Esophagus muscularis mucosa (tissue), 4 donors: ENCODE data around the gene DPP7. TPM values are rescaled to one million over a fixed set of nuclear protein-coding genes. Genes with fewer than 3 reads are reported as not detected.
"Not testable (repeated sequence)": the region's sequence is repeated elsewhere in the genome, so short reads cannot be mapped to it uniquely, and the experiment has no call there.

Experiments
- DNase-seq: peaks from one replicate; pipeline ENCODE4 v3.0.0-alpha.2; 2017; ENCODE audit errors: extremely low spot score
- H3K27ac ChIP-seq, 4 donors: fragments of 200-600 bp; sonication (generic); replicated peaks in 1 of 4; 1 replicate in 3 of 4; 2 replicates in 1 of 4; pipeline ENCODE4 v1.5.1; 2016 to 2019; ENCODE audit warnings: mild to moderate bottlenecking in 1 of 4
- H3K27me3 ChIP-seq, 4 donors: fragments of 200-600 bp; sonication (generic); one replicate each; pipeline versions ENCODE4 v1.5.1 to v1.6.0; 2016 to 2019
- H3K36me3 ChIP-seq, 4 donors: fragments of 200-600 bp; sonication (generic); one replicate each; pipeline ENCODE4 v1.5.1; 2016 to 2019
- H3K4me1 ChIP-seq, 4 donors: fragments of 200-600 bp; sonication (generic); one replicate each; pipeline ENCODE4 v1.5.1; 2016 to 2019
- H3K4me3 ChIP-seq, 4 donors: fragments of 200-600 bp; sonication (generic); 1 replicate in 2 of 4; 2 replicates in 2 of 4; pipeline ENCODE4 v1.5.1; 2016 to 2019; ENCODE audit warnings: mild to moderate bottlenecking in 4 of 4, moderate library complexity in 1 of 4
- H3K9me3 ChIP-seq, 4 donors: fragments of 200-600 bp; sonication (generic); 1 replicate in 3 of 4; 2 replicates in 1 of 4; pipeline ENCODE4 v1.5.1; 2016 to 2019
- EP300 ChIP-seq: sonication (generic); formaldehyde crosslinking; IDR thresholded peaks from one replicate; pipeline ENCODE4 v1.6.1; 2017; ENCODE audit warnings: antibody characterized with exemption
- POLR2A ChIP-seq: fragments of 450-650 bp; IDR thresholded peaks from one replicate; pipeline ENCODE4 v1.6.1; 2017; ENCODE audit warnings: antibody characterized with exemption, moderate library complexity, mild to moderate bottlenecking, low read depth
- POLR2AphosphoS5 ChIP-seq, 2 donors: sonication (generic); formaldehyde crosslinking; IDR thresholded peaks; one replicate each; pipeline ENCODE4 v1.6.1; 2017; ENCODE audit warnings: antibody characterized with exemption in 2 of 2
- WGBS: methylation state at CpG from one replicate; pipeline ENCODE4 v1.1.5; 2018; 5-methylcytosine and 5-hydroxymethylcytosine counted together
- intact Hi-C: fragments of 100-400 bp; cut with DNase I; formaldehyde crosslinking; loops from one replicate; pipeline ENCODE4 v1.15.1; 2023
- total RNA-seq, 4 donors: library from RNA; depleted of rRNA; stranded (reverse); fragments of >200 nt; gene quantifications; one replicate each; pipeline versions ENCODE4 v1.1.0 to v1.2.1, GENCODE V29; 2016
- TF ChIP-seq, protein P1 (sequence below), 3 experiments: fragments of 200-600 bp in 2 of 3; fragments of 450-650 bp in 1 of 3; sonication (generic) in 2 of 3; IDR thresholded peaks; one replicate each; pipeline ENCODE4 v1.5.1; 2017 to 2019; ENCODE audit warnings: antibody characterized with exemption in 3 of 3, mild to moderate bottlenecking in 2 of 3, moderate library complexity in 1 of 3

The DPP7 gene
- total RNA-seq, 4 donors from 2014 or later, result 90.1 to 121 (median 104) TPM

DNA sequence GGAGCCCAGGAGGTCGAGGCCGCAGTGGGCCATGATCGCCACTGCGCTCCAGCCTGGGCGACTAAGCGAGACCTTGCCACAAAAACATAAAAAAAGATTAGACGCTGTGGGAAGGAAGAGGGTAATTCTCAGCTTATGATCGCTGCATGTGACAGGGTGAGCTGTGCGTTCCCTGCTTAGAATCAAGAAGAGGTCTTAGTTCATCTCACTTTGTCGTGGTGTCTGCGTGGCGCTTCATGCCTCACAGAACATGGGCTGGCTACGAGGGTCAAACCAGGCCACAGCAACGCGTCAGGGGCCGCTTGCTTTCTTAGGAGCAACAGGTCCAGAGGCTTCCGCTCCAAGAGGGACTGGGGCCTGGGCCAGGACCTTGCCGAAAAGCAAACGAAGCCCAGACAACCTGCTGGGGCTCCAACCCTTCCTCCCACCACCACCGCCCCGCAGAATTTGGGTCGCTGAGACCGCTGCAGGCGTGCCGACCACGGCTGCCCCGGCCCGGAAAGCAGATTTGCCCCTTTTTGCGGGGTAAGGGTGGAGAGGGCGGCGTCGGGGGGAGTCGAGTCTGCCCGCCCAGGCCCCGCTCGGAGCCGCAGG is 14.4 kb upstream of the DPP7 start:
- intact Hi-C loops, result no loop called here
- Histone ChIP-seq H3K27ac (peak overlapping the region; percentile 54 to 76 (median 62)), H3K36me3 (no peaks in the 10 kb centered on the region), H3K27me3 (peaks cover 0 to 38% (median 5%) of the 10 kb centered on the region in 4 donors), H3K4me3 (peak overlapping the region; percentile 63 to 73 (median 67)), H3K4me1 (peaks cover 17 to 38% (median 32%) of the 10 kb centered on the region in 4 donors), H3K9me3 (peaks cover 0 to 14% (median 6%) of the 10 kb centered on the region in 4 donors)
- TF ChIP-seq POLR2AphosphoS5 (IDR thresholded peaks at IDR 0.05) (no peak), POLR2A (no peak), EP300 (no peak)
- TF ChIP-seq, protein P1, sequence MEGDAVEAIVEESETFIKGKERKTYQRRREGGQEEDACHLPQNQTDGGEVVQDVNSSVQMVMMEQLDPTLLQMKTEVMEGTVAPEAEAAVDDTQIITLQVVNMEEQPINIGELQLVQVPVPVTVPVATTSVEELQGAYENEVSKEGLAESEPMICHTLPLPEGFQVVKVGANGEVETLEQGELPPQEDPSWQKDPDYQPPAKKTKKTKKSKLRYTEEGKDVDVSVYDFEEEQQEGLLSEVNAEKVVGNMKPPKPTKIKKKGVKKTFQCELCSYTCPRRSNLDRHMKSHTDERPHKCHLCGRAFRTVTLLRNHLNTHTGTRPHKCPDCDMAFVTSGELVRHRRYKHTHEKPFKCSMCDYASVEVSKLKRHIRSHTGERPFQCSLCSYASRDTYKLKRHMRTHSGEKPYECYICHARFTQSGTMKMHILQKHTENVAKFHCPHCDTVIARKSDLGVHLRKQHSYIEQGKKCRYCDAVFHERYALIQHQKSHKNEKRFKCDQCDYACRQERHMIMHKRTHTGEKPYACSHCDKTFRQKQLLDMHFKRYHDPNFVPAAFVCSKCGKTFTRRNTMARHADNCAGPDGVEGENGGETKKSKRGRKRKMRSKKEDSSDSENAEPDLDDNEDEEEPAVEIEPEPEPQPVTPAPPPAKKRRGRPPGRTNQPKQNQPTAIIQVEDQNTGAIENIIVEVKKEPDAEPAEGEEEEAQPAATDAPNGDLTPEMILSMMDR (IDR thresholded peaks at IDR 0.05), result no peak
- DNase-seq, result no peak
- 37% methylated on average over 26 of the region's 37 CpGs for WGBS

DNA sequence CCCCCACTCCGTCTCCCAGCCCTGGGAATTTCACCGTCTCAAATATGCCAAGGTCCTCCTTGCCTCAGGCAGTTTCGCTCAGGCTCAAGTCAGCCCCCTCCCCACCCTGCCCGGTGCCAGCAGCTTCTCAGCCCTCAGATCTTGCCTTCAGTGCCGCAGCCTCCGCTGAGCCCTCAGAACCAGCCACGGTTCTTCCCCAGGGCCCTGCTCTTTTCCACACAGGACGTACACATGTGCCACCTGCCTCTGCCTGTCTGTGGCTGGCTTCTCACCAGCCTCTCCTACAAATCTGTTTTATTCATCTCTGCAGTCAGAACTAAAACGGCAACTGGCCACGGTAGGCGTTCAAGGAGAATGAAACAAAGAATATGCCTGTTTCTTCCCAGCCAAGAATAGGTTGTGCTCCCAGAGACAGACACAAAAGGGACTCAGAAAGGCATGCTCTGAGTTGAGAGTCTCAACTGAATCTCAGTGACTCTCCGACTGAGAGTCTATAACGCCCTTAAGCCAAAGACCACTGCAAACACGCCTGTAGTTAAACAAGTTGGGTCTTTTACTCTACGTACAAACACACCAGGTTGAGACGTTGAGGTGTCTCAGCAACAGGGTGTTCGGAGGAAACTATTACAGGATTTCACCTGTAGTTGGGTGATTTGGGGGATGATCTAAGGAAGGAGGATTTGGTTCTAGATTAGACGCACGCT is 13.8 kb upstream of the DPP7 start:
- H3K27ac ChIP-seq, result no peak overlapping the region
- TF ChIP-seq POLR2A (no peak), EP300 (no peak), POLR2AphosphoS5 (IDR thresholded peaks at IDR 0.05) (no peak)
- TF ChIP-seq, protein P1 (IDR thresholded peaks at IDR 0.05), result no peak
- 70% methylated on average over 19 of the region's 19 CpGs for WGBS

DNA sequence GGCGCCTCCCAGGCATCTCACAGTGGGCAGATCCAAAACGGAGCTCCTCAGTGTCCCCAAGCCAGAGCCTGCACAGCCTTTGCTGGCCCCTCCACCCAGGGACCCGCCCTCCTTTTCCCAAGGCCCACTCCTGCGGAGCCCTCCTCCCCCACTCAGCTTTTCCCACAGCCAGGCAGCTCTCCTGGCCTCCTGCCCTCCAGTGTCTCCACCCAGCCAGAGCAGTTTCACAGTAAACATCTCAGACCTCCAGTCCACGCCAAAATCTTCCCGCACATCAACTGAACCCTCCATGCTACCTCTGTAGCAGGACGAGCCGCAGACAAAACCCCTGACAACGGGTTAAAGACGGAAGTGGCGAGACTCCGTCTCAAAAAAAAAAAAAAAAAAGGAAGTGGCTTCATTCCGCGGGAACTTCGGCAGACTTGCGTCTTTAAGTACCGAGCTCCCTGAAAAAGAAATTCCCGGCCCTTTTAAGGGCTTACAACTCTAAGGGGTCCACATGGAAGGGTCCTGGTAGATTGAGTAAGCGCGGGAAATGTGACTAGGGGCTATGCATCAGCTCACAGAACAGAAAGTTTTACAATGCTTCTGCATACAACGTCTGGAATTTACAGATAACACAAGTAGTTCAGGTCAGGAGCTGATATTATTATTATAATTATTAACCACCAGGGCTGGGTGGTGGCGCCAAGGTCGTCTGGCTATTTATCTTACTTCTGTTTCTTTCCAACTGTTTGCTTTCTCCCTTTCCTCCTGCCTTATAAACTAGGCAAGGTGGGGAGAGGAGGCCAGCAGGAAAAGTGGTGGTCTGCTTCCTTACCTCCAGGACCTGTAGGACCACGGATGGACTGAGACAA is 13.0 kb upstream of the DPP7 start:
- TF ChIP-seq, protein P1 (IDR thresholded peaks at IDR 0.05), result no peak
- TF ChIP-seq POLR2AphosphoS5 (IDR thresholded peaks at IDR 0.05), result no peak
- 61% methylated on average over 24 of the region's 24 CpGs for WGBS
- Histone ChIP-seq H3K36me3 (no peaks in the 10 kb centered on the region), H3K9me3 (peaks cover 0 to 14% (median 6%) of the 10 kb centered on the region in 4 donors), H3K4me3 (peak overlapping the region in 3 of 4 donors; percentile 19 to 43 (median 30)), H3K27ac (peak overlapping the region in 2 of 4 donors; percentile 29 to 30), H3K4me1 (peaks cover 17 to 38% (median 32%) of the 10 kb centered on the region in 4 donors), H3K27me3 (peaks cover 0 to 25% (median 3%) of the 10 kb centered on the region in 4 donors)
- intact Hi-C loops, result no loop called here
- DNase-seq, result no peak

More for the DNA sequence above, 13.8 kb upstream of the DPP7 start:
- Histone ChIP-seq H3K4me3 (peak overlapping the region in 2 of 4 donors; percentile 63 to 66), H3K36me3 (no peaks in the 10 kb centered on the region), H3K9me3 (peaks cover 0 to 14% (median 6%) of the 10 kb centered on the region in 4 donors), H3K4me1 (peaks cover 17 to 38% (median 32%) of the 10 kb centered on the region in 4 donors), H3K27me3 (peaks cover 0 to 31% (median 3%) of the 10 kb centered on the region in 4 donors)
- intact Hi-C loops, result no loop called here
- DNase-seq, result no peak

DNA sequence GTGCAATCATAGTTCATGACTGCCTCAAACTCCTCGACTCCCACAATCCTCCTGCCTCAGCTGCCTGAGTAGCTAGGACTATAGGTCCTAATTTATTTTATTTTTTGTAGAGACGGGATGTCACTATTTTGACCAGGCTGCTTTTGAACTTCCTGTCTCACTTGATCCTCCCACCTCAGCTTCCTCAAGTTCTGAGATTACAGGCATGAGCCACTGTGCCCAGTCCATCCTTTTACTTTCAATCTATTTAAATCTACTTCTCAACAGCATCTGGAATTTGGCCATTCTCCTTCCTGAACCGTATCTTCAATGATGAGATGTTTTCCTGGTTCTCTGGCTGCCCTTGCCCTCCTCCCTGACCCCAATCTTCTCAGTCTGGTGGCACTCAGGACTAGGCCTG is 12.3 kb upstream of the DPP7 start:
- Histone ChIP-seq H3K27me3 (peaks cover 0 to 18% (median 3%) of the 10 kb centered on the region in 4 donors), H3K27ac (peak overlapping the region in 2 of 4 donors; percentile 29 to 30), H3K4me1 (peaks cover 17 to 38% (median 32%) of the 10 kb centered on the region in 4 donors), H3K36me3 (no peaks in the 10 kb centered on the region), H3K4me3 (no peak overlapping the region), H3K9me3 (peaks cover 0 to 11% (median 6%) of the 10 kb centered on the region in 4 donors)
- no peak for DNase-seq
- no peak for TF ChIP-seq EP300
- TF ChIP-seq POLR2A, result no peak
- TF ChIP-seq POLR2AphosphoS5 (IDR thresholded peaks at IDR 0.05), result no peak
- TF ChIP-seq, protein P1 (IDR thresholded peaks at IDR 0.05), result no peak
- WGBS, result 57% methylated on average over 3 of the region's 3 CpGs
- intact Hi-C loops, result no loop called here

DNA sequence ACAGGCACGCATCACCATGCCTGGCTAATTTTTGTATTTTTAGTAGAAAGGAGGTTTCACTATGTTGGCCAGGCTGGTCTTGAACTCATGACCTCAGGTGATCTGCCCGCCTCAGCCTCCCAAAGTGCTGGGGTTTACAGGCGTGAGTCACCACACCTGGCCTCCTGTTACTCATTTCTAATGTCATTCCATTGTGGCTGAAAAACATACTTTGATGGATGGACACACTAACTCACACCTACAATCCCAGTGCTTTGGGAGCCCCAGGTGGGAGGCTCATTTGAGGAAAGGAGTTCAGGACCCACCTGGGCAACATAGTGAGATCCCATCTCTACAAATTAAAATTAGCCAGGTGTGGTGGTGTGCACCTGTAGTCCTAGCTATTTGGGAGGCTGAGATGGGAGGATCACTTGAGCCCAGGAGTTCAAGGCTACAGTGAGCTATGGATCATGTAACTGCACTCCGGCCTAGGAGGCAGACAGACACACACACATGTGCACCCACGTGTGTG is 9.5 kb upstream of the DPP7 start:
- H3K36me3 ChIP-seq, H3K27me3 ChIP-seq, H3K4me3 ChIP-seq, H3K9me3 ChIP-seq, DNase-seq, intact Hi-C loops, H3K27ac ChIP-seq: not testable (repeated sequence)
- H3K4me1 ChIP-seq, result peaks cover 15 to 26% (median 20%) of the 10 kb centered on the region in 4 donors
- WGBS, result 98% methylated on average over 5 of the region's 5 CpGs
